NOMO-1 treated with dmso at 0.1 percent for 144 hours (cell line): ENCODE measurements around the gene PITPNB.

Experiments used
- DNase-seq: peaks from one replicate; lab custom pipeline; 2025; ENCODE audit not compliant: unreplicated experiment; lab: John Stamatoyannopoulos, UW

Gene PITPNB

DNA sequence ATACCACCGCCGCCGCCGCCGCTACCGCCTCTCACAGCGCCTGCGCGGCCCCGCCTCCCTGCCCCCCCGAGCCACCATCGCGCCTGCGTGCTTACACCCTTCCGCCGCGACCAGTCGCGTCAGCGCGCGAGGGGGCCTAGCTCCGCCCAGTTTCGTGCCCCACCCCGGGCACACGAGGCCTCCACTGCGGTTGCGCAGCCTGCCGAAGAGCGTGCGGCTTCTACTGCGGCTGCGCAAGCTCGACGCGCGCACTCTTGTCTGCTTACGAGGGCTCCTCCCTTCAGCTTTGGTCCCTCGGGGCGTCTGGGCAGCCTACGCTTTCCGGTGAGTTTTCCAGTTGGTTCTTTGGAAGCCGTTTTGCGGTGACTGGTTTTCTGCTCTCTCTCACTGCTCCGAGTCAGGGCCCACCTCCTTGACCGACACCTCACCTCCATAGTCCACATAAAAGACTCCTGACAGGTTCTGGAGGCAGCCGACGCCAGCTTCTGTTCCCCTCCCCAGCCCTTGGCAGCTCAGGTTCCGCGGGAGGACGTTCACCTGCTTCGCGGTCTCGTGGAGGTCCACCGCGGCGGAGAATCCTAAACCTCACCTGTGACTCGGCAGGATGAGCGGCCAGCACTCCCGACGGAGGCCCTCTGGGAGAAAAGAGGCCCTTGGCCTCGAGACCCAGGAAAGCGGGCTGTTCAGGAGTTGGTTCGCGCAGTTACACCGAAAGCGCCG lies at the start of gene PITPNB:
Gene PITPNB (minus strand): TSS at position 35 of the 720 bp plus-strand sequence. CDS start 65 bp downstream, outside the sequence.
- peak; percentile 94 for DNase-seq

DNA sequence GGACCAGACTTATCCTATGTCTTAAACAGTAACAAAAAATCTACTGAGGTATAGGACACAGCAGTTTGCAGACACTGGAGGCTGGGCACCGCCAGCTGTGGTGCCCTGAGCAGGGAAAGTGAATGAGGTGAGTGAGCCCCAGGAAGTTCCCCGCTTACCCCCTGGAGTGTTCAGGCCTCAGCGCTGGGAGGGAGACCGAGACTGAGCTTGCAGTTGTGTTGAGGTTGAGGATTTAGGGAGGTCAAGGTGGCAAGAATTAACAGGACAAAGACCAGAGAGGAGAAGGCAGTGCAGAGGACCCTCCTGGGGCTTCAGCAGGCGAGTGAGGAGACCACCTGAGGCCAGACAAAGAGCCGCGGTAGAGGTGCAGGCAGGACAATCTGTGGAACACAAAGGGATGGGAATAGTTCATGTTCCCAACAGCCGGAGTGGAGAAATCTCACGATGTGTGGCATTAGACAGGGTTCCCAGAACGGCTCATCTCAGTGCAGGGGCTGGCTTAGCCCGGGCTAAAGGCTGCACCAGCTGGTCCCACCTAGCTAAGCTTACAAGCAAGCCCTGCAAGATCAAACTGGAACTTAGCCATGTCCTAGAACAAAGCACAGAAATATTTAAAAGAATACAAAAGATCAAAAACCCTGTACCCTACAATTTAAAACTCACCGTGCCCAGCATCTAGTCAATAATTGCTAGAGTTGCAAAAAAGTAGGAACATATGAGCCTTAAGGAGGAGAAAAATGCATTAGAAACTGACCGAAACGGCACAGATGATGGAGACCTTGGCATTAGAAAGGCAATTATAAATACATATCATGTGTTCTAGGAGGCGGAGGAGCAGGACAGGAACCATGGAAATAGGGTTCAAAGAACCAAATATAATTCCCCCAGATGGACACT lies 47.4 kb upstream of the PITPNB start:
- DNase-seq: no peak

DNA sequence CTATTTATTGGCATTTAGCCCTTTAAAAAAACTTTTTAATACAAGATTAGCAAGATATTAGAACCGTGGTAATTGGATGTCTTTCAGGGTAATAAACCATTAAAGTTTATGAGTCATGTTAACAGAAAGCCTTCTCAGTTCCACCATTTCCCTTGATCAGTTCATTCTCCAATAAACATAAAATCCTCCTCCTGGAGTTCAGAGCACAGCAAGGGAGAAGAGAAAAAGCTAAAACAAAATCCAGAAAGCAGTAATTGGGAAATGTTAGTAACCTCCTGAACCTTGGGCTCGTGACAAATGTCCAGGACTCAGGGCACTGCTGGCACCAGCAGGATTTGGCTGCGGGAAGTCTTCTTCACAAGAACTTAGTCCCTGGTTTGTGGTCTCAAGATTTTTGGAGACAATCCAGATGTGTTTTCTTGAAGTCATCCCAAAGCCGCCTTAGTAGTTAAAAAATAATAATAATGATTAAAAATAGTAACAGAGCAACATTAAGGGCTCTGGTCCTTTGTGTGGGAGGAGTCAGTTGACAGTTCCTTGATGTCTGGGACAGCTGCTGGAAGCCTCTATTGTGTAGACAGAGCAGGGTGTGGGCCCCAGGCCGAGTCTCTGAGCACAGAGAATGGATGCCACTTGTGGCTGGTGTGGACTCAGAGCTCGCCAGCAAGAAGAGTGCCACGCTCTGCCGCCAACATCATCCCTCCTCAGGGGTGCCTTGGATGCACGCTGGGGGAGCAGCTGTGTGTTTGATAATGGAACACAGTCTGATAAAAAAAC lies 43.4 kb upstream of the PITPNB start:
- DNase-seq: no peak

DNA sequence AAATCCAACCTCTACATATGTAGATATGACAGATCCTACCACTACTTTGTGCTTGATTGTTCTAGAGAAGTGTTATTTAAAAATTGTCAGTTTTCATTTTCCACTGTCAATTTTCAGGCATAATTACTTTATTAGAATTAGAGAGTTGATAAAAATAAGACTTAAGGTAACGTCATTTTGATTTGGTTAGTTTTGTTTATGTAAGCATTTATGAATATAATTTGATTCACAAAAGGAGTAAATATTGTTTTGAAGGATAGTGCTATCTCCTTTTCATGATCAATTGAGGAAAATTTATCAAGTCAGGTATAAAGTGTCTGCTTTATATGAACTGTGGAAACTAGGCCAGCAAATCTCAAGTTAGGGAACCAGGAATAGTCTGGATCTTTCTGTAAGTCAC lies 42.6 kb upstream of the PITPNB start:
- no peak for DNase-seq

DNA sequence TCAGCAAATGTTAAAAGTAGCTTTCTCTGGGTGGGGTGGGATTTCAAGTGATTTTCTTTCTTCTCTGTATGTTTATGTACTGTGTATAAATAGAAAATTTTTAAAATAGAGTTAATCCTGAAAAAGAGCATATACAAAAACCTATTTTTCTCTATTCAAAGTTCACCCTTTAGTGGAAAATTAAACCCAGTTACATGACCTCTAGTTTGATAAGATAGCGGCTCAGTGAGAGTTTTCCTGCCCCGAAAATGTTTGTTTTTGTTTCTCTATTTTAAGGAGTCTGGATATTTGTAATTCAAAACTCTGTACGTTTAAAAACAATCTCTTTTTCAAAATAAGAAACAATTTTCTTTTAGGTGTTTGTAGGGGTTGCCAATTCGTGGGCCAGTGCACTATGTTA lies 42.1 kb upstream of the PITPNB start:
- DNase-seq: no peak

DNA sequence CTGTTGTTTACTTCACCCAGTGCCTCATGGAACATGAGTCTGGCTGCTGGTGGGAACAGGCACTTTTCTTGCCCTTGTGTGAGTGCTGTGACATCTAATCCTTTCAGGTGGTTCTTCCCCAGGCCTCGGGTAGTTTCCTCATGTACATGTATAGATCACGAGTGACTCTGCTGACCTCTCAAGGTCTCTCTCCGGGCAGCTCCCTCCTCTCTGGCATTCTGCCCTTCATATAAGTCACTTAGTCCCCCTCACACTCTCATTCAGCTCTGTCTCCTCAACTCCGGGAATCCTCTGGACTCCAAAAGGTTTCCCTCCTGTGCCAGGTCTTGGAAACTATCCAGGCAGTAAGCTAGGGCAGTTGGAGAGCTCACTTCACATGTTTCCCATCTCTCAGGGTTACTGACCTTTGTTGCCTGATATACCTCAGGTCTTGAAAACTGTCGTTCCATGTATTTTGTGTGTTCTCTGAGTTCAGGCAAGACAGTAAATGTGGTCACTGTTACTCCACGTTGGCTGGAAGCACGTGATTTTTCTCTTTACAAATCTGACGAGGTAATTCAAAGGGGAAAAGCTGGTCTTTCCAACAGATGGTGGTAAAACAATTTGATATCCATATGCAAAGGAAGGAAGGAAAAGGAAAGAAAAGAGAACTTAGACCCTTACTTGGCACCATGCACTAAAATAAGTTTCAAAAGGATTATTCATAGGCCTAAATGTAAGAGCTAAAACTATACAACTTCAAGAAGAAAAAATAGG lies 40.5 kb upstream of the PITPNB start:
- DNase-seq: no peak

DNA sequence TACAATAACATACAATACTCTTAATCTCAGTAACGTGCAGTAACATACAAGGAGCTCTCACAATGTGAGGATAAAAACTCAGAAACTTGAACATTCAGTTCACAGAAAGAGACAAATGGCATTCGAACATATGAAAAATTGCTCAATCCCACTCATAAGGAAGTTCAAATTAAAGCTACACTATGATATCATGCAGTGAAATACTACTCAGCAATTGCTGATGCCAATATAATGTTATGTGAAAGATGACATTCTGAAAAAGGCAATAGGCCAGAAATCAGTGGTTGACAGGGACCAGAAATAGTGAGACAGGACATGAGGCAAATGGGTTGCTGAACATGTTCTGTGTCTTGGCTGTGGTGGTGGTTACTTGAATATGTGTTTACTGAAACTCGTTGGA lies 33.7 kb upstream of the PITPNB start:
- DNase-seq: no peak

DNA sequence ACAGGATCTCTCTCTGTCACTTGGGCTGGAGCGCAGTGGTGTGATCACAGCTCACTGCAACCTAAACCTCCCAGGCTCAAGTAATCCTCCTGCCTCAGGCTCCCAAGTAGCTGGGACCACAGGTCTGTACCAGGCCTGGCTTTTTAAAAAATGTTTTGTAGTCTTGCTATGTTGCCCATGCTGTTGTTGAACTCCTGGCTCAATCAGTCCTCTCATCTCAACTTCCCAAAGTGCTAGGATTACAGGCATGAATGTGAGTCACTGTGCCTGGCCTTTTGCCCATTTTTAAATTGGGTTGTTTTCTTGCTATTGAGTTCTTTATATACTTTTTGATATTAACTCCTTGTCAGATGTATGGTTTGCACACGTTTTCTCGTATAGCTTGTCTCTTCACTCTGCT lies 33.0 kb upstream of the PITPNB start:
- DNase-seq: no peak

DNA sequence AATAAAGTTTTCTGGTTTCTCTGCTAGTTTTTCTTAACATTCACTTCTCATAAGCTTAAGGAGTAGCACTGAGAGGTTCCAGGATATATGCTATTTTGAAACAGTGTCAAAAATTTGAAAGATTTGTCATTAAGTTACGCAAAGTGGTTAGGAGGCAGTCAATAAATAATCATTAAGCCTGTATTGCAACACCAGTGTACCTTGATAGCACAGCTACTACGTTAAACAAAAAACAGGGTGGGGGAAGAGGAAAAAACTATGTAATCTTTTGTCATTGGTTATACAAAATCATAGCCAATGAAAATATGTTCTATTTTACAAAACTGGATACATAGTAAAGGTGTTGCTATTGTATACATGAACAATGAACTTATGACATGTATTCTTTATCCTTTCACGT lies 30.4 kb upstream of the PITPNB start:
- DNase-seq: no peak

DNA sequence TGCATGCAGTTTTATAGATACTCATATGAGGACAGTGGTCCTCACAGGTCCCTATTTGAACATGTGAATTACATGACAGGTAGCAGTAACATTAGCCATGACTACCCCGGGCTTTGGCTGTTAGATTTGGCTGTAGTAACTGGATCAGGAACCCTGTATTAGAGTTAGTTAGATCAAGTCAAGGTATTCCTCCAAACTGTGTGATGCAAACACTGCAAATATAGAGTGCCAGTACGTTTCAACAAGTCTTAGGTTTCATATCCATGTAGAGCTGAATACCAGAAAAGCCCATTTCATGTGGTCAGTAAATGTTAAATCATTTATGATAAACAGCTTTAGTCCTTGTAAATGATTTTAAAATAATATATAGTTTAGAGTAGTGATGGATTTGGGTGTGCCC lies 29.5 kb upstream of the PITPNB start:
- no peak for DNase-seq

DNA sequence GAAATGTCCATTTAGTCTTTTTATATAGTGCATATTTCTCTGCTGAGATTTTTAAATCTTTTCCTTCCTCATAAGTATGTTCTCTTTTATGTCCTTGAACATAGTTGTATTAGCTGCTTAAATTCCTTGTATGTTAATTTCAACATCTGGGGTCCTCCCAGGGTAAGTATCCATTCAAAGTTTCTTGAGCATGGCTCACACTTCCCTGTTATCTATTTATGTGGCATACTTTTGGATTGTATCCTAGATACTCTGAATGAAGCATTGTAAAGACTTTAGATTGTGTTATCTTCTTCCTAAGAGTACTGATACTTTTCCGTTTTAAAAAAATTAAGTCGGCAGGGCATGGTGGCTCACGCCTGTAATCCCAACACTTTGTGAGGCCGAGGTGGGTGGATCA lies 28.4 kb upstream of the PITPNB start:
- no peak for DNase-seq

DNA sequence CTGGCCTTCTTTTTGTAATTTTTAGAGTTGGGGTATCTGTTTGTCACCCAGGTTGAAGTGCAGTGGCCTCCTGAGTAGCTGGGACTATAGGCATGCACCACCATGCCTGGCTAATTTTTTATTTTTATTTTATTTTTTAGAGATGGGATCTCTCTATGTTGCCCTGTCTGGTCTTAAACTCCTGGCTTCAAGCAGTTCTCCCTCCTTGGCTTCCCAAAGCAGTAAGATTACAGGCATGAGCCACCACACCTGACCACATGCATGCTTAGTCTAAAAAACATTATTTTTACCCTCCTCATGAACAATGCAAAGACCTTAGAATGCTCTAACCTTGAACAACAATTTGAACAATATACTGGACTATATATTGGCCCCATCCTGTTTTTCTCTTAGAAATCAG lies 22.1 kb upstream of the PITPNB start:
- DNase-seq: no peak

DNA sequence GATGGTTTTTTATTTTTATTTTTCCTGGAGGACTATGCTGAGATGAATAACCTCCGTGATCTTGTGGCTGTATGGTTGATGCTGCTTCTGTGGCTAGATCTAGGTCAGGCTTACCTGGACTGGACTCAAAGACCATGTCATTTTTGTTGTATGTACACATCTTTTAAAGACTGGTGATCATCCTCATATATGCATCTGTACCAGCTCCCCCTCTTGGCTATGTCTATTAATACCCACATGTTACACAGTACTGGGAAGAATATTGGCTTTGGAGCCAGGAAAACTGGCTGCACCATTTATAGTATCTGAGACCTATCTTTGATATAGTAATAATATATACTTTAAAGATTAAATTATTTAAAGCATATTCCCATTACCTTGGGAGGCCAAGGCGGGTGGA lies 18.4 kb upstream of the PITPNB start:
- DNase-seq: no peak

DNA sequence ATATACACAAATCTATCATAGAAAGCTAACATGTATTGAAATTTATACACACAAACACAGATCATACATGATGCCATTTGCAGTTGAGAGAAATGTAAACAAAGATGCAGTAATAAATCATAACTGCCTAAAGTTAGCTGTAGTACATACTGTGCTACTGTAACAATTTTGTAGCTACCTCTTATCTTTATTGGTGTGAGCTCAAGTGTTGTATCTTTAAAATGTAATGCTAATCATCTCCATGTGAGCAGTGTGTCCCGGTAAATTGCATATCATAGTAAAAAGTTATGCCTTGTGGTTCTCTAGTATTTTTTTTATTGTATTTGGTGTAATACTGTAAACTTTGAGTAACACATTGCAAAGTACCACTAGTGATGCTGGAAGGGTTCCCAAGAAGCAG lies 16.8 kb upstream of the PITPNB start:
- DNase-seq: no peak

DNA sequence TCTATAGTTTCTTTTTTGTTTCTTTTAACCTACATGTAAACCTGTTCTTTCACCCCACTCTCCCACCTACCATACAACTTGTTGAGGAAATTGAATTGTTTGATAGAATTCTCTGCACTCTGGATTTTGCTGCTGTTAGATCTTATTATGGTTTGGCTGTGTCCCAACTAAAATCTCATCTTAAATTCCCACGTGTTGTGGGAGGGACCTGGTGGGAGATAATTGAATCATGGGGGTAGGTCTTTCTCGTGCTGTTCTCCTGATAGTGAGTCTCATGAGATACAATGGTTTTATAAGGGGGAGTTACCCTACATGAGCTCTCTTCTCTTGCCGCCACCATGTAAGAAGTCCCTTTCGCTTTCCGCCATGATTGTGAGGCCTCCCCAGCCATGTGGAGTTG lies 15.0 kb upstream of the PITPNB start:
- no peak for DNase-seq

DNA sequence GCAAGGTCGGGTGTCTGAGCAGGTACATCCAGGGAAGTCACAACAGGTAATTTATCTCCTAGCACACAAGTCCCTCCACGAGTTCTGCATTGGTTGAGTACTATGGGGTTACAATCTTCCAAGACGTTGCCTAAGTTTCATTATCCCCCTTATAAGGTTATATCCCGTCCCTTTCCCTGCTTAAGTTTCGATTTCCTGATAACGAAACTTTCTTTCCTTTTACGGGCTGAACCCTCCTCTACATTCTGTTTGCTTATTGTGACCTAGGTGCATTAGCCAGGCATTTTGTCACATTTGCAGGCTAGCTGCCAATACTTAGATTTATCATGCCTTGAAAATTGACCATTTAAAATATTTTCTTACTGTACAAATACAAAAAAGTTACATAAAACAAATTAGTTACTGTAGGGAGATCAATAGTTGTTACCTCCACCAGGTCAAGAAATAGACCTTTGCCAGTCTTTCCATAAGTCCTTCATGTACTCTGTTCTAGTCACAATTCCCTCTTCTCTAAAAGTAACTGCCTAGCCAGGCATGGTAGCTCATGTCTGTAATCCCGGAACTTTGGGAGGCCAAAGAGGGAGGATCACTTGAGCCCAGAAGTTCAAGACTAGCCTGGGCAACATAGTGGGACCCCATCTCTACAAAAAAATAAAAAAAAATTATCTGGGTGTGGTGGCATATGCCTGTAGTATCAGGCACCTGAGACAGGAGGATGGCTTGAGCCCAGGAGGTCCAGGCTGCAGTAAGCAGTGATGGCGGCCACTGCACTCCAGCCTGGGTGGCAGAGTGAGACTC lies 14.3 kb upstream of the PITPNB start:
- DNase-seq: no peak

DNA sequence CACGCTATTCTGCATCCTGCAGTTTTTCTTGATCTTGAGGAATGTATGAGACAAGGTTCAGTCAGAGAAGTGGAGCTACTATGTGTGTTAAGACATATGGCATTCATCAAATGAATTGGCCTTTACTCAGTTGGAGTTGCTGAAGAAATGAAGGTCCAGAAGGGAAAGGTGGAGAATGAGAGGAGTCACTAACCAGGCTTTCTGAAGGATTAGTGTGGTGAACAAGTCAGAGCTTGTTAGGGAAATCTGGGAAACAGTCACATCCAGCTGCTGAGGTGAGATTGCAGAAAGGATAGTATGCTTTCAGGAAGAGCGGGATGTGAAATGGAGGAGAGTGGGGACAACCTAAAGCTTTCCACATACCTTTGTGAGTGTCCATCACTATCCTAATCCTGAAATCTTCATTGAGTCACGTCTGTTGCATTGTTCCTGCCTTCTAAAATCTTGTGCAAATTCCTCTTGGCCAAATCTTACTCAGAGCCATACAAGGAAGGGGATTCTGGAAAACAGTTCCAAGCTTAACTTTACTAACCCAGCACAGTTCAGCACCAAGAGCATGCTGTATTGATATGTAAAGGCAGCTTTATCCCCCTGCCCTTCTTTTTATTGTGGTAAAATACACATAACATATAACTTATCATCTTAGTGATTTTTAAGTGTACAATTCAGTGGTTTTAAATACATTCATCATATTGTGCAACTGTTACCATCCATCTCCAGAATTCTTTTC lies 11.4 kb upstream of the PITPNB start:
- no peak for DNase-seq

DNA sequence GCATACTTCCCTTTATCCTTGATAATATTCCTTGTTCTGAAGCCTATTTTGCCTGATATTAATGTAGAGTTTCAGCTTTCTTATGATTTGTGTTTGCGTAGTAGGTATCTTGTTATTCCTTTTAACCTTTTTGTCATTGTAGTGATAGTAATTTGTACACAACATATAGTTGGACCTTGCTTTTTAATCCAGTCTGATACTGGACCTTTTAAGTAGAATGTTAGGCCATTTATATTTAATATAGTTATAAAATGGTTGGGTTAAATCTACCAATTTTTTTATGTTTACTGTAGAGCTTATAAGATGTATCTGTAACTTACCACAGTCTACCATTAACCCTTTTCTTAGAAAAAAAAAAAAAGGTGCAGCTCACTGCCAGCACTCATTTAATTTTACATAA lies 8.6 kb upstream of the PITPNB start:
- no peak for DNase-seq

DNA sequence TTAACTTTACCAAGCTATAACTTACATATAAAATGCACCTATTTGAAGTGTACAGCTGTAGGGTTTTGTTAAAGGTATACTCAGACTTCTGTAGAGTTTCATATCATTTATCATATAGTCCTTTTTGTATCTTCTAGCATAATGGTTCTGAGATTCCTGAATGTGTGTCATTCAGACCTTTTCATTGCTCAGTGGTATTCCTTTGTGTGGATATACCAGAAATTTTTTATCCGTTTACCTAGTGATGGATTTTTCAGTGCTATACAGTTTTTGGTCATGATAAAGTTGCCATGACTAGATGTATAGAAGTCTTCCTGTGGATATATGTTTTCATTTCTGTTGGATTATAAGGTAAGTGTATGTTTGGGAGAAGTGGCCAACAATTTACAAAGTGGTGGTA lies 6.3 kb upstream of the PITPNB start:
- no peak for DNase-seq
